CD8-positive, alpha-beta memory T cell (primary cell): ENCODE data around the gene TMPRSS9. TPM values are rescaled to one million over a fixed set of nuclear protein-coding genes. Genes with fewer than 3 reads are reported as not detected.

Source experiments
- CTCF ChIA-PET: fragments of 350-600 bp; sonication (Branson Sonifier 250); formaldehyde crosslinking; loops from one replicate; lab custom pipeline; 2021; ENCODE audit warnings: antibody characterized with exemption; lab: Charles Lee
- POLR2A ChIA-PET: fragments of 350-600 bp; sonication (Branson Sonifier 250); formaldehyde crosslinking; loops from one replicate; lab custom pipeline; 2021; ENCODE audit warnings: antibody characterized with exemption; lab: Charles Lee
- DNase-seq, 5 donors: peaks; one replicate each; pipeline versions ENCODE4 v3.0.0 to v3.0.0-alpha.2; 2020 to 2022; ENCODE audit warnings: mixed read lengths in 1 of 5
- H3K27ac ChIP-seq: one replicate; pipeline ENCODE4 v1.7.0; 2013; ENCODE audit warnings: low read depth, mild to moderate bottlenecking, low read length, moderate library complexity
- H3K27me3 ChIP-seq: 2 replicates; pipeline ENCODE4 v1.7.0; 2013; ENCODE audit warnings: low read length, mild to moderate bottlenecking; ENCODE audit not compliant: insufficient read depth, poor library complexity, severe bottlenecking
- H3K36me3 ChIP-seq: 2 replicates; pipeline ENCODE4 v1.7.0; 2013; ENCODE audit warnings: mild to moderate bottlenecking, low read length, moderate library complexity; ENCODE audit not compliant: insufficient read depth
- H3K4me1 ChIP-seq: 2 replicates; pipeline ENCODE4 v1.7.0; 2013; ENCODE audit warnings: mild to moderate bottlenecking, low read length, moderate library complexity; ENCODE audit not compliant: insufficient read depth
- H3K4me3 ChIP-seq: 2 replicates; pipeline ENCODE4 v1.7.0; 2013; ENCODE audit warnings: mild to moderate bottlenecking, low read length
- H3K9me3 ChIP-seq: 2 replicates; pipeline ENCODE4 v1.7.0; 2013; ENCODE audit warnings: mild to moderate bottlenecking, low read length
- H3K27ac Mint-ChIP-seq, 8 donors: one replicate each; pipeline ENCODE4 v1.8.0; 2020 to 2021; ENCODE audit warnings: mixed read lengths in 8 of 8, mild to moderate bottlenecking in 6 of 8, inconsistent platforms in 3 of 8, moderate library complexity in 3 of 8
- H3K27me3 Mint-ChIP-seq, 2 donors: one replicate each; pipeline ENCODE4 v1.8.0; 2020 to 2021; ENCODE audit warnings: mixed read lengths in 2 of 2, mild to moderate bottlenecking in 1 of 2, moderate library complexity in 1 of 2
- H3K36me3 Mint-ChIP-seq, 3 donors: one replicate each; pipeline ENCODE4 v1.8.0; 2020 to 2021; ENCODE audit warnings: mixed read lengths in 3 of 3, inconsistent platforms in 1 of 3, mild to moderate bottlenecking in 1 of 3
- H3K4me1 Mint-ChIP-seq, 3 donors: one replicate each; pipeline ENCODE4 v1.8.0; 2020 to 2021; ENCODE audit warnings: mixed read lengths in 3 of 3, inconsistent platforms in 1 of 3, mild to moderate bottlenecking in 1 of 3
- H3K4me3 Mint-ChIP-seq, 7 donors: one replicate each; pipeline ENCODE4 v1.8.0; 2020 to 2021; ENCODE audit warnings: mixed read lengths in 7 of 7, mild to moderate bottlenecking in 6 of 7, moderate library complexity in 4 of 7, inconsistent platforms in 2 of 7
- H3K9me3 Mint-ChIP-seq, 5 donors: one replicate each; pipeline ENCODE4 v1.8.0; 2020 to 2022; ENCODE audit warnings: mixed read lengths in 5 of 5, mild to moderate bottlenecking in 3 of 5, moderate library complexity in 2 of 5, inconsistent platforms in 1 of 5
- polyA plus RNA-seq: library from polyadenylated mRNA; unstranded; fragments of 300-500 nt; fragmentation: Illumina TruSeq; gene quantifications from one replicate; pipeline ENCODE4 v1.2.3, GENCODE V29; 2021
- total RNA-seq, 2 experiments: library from RNA; stranded (reverse); gene quantifications; one replicate each; pipeline ENCODE4 v1.2.3, GENCODE V29; 2021

TMPRSS9 gene
- total and polyA plus RNA-seq, 3 experiments from 2014 or later = not detected

GRCh38 chr19:2475018-2475701 is 115.1 kb downstream of the TMPRSS9 start:
- Mint-ChIP-seq H3K4me1 (peaks cover 8 to 22% (median 17%) of the 10 kb centered on the region in 3 donors), H3K27me3 (peaks cover 0 to 16% of the 10 kb centered on the region in 2 donors), H3K36me3 (peaks cover 0 to 28% (median 0%) of the 10 kb centered on the region in 3 donors), H3K4me3 (peak overlapping the region; percentile 79 to 100 (median 86)), H3K27ac (peak overlapping the region; percentile 64 to 95 (median 84)), H3K9me3 (peaks cover 0 to 4% (median 1%) of the 10 kb centered on the region in 5 donors)
- H3K27me3 ChIP-seq = no peaks in the 10 kb centered on the region
- peak overlapping the region; percentile 83 for H3K27ac ChIP-seq
- POLR2A ChIA-PET = interaction anchor here (0.6 to 5.0 kb wide), 30 partner anchors 13 to 1206 kb away, joined by 3 to 101 read pairs (median 9); partner anchors contain the start of genes CIRBP, LMNB2 and TIMM13
- peak overlapping the region; percentile 92 for H3K4me3 ChIP-seq
- peak; percentile 41 to 77 (median 62) for DNase-seq
- no peaks in the 10 kb centered on the region for H3K36me3 ChIP-seq
- CTCF ChIA-PET = interaction anchor here (0.8 to 4.2 kb wide), 19 partner anchors 10 to 173 kb away, joined by 3 to 111 read pairs (median 6); no protein-coding TSS in a partner anchor
- peaks cover 15% of the 10 kb centered on the region for H3K4me1 ChIP-seq
- H3K9me3 ChIP-seq = no peaks in the 10 kb centered on the region

Other genes starting within 250 kb of the TMPRSS9 start
- gene AP3D1, start 208.7 kb upstream of the TMPRSS9 start, total RNA-seq = 10 to 100 TPM; 96.5 to 99.2 TPM
- gene AP3D1, start 208.7 kb upstream of the TMPRSS9 start, polyA plus RNA-seq = 44.2 TPM
- 10 to 100 TPM; 82.0 to 84.9 TPM for gene DOT1L, start 196.3 kb upstream of the TMPRSS9 start, total RNA-seq
- gene DOT1L, start 196.3 kb upstream of the TMPRSS9 start, polyA plus RNA-seq = 1.2 TPM
- 10 to 100 TPM; 96.6 to 99.1 TPM for gene PLEKHJ1, start 123.9 kb upstream of the TMPRSS9 start, total RNA-seq
- 120 TPM for gene PLEKHJ1, start 123.9 kb upstream of the TMPRSS9 start, polyA plus RNA-seq
- gene SF3A2, start 123.4 kb upstream of the TMPRSS9 start, total RNA-seq = 100 to 1,000 TPM; 131 to 138 TPM
- gene SF3A2, start 123.4 kb upstream of the TMPRSS9 start, polyA plus RNA-seq = 36.2 TPM
- 1 to 10 TPM; 5.9 to 7.4 TPM for gene AMH, start 110.9 kb upstream of the TMPRSS9 start, total RNA-seq
- not detected for gene AMH, start 110.9 kb upstream of the TMPRSS9 start, polyA plus RNA-seq
- gene JSRP1, start 103.8 kb upstream of the TMPRSS9 start, total RNA-seq = 1 to 10 TPM in 1 of 2 experiments, under 1 TPM in 1; 0.73 to 1.0 TPM
- gene JSRP1, start 103.8 kb upstream of the TMPRSS9 start, polyA plus RNA-seq = 0.91 TPM
- not detected for gene PEAK3, start 78.1 kb upstream of the TMPRSS9 start, total RNA-seq
- 0.79 TPM for gene PEAK3, start 78.1 kb upstream of the TMPRSS9 start, polyA plus RNA-seq
- under 1 TPM; 0.09 to 0.15 TPM for gene LINGO3, start 52.1 kb upstream of the TMPRSS9 start, total RNA-seq
- 9.2 TPM for gene LINGO3, start 52.1 kb upstream of the TMPRSS9 start, polyA plus RNA-seq
- 100 to 1,000 TPM; 163 to 168 TPM for gene LSM7, start 31.7 kb upstream of the TMPRSS9 start, total RNA-seq
- gene LSM7, start 31.7 kb upstream of the TMPRSS9 start, polyA plus RNA-seq = 162 TPM
- 10 to 100 TPM; 39.0 to 41.4 TPM for gene SPPL2B, start 31.6 kb upstream of the TMPRSS9 start, total RNA-seq
- 8.4 TPM for gene SPPL2B, start 31.6 kb upstream of the TMPRSS9 start, polyA plus RNA-seq
- 100 to 1,000 TPM; 154 to 169 TPM for gene TIMM13, start 67.3 kb downstream of the TMPRSS9 start, total RNA-seq
- gene TIMM13, start 67.3 kb downstream of the TMPRSS9 start, polyA plus RNA-seq = 71.0 TPM
- 100 to 1,000 TPM; 110 to 116 TPM for gene LMNB2, start 96.7 kb downstream of the TMPRSS9 start, total RNA-seq
- gene LMNB2, start 96.7 kb downstream of the TMPRSS9 start, polyA plus RNA-seq = 13.1 TPM
- 10 to 100 TPM; 51.1 to 53.7 TPM for gene GADD45B, start 115.9 kb downstream of the TMPRSS9 start, total RNA-seq
- gene GADD45B, start 115.9 kb downstream of the TMPRSS9 start, polyA plus RNA-seq = 90.7 TPM